H1 (cell line): ENCODE results near the gene NID1. TPM values are rescaled to one million over a fixed set of nuclear protein-coding genes. Genes with fewer than 3 reads are reported as not detected.

Experiments
- HDAC6 ChIP-seq: IDR thresholded peaks from one replicate; pipeline ENCODE4 v1.7.1; 2012; ENCODE audit warnings: low read depth, mild to moderate bottlenecking, inconsistent platforms, low read length, moderate library complexity
- SP1 ChIP-seq: IDR thresholded peaks from 2 replicates; pipeline ENCODE4 v1.6.1; 2011; ENCODE audit warnings: low read depth, low read length
- polyA plus RNA-seq, 7 experiments: library from polyadenylated mRNA; depleted of rRNA in 3 of 7; stranded (reverse) in 5 of 7; unstranded in 2 of 7; fragments of >200 nt in 5 of 7; fragments of 200-250 nt in 2 of 7; gene quantifications; 1 replicate in 5 of 7; 2 replicates in 1 of 7; 4 replicates in 1 of 7; pipeline versions ENCODE4 v1.2.1 to v1.2.3, GENCODE V29; 2011 to 2013; ENCODE audit warnings: missing spikeins in 2 of 7, mixed read lengths in 2 of 7
- total RNA-seq: library from RNA; stranded (reverse); fragmentation: NEBNext Ultra II Directional; extraction: Animal tissue kit (Norgen Biotek cat#: 25700); gene quantifications from 2 replicates; pipeline ENCODE4 v1.2.1, GENCODE V29; 2021

NID1 gene
- total and polyA plus RNA-seq, 2 of the 8 experiments (the other 6 are each of a cell fraction or from before 2014, with no cell fraction given), result 20.9 to 25.4 TPM

GRCh38 chr1:236083650-236084385 lies 18.9 kb upstream of the NID1 start (continued):
- TF ChIP-seq HDAC6 (no peak), SP1 (no peak)
- TF ChIP-seq, all 59 proteins: peak for 0
